ENCODE measurements around the gene NACC1. TPM values are rescaled to one million over a fixed set of nuclear protein-coding genes. Genes with fewer than 3 reads are reported as not detected.
A peak's percentile ranks its signal among the peaks of the same experiment; 100 is the strongest.

The NACC1 gene
- total RNA-seq, 1 donor from 2014 or later = 35.5 TPM

- peak overlapping the region; percentile 92 to 97 for H3K4me3 ChIP-seq
- peaks cover 5 to 8% of the 10 kb centered on the region in 2 donors for H3K4me1 ChIP-seq
- H3K9me3 ChIP-seq = no peaks in the 10 kb centered on the region
- H3K27me3 ChIP-seq = no peaks in the 10 kb centered on the region
- DNase-seq (ENCODE audit: low spot score in 2 of 2) = peak; percentile 14 to 79
- intact Hi-C loops (cut with DNase I) = loop anchor here (1.0 to 10.0 kb wide), 8 partner anchors 23 to 923 kb away; partner anchors contain the start of genes HOOK2, MISP3, RFX1 and ZSWIM4
- peaks cover 11 to 20% of the 10 kb centered on the region in 2 donors for H3K36me3 ChIP-seq
- H3K27ac ChIP-seq = peak overlapping the region; percentile 99
- no peak for TF ChIP-seq CTCF (IDR thresholded peaks at IDR 0.05)
Measured at GRCh38 chr19:13149628-13150186, 31.6 kb downstream of the NACC1 start.

- peaks cover 4 to 13% of the 10 kb centered on the region in 2 donors for H3K36me3 ChIP-seq
- intact Hi-C loops (cut with DNase I) = loop anchor here (1.0 to 10.0 kb wide), 8 partner anchors 22 to 922 kb away; partner anchors contain the start of genes HOOK2, MISP3, RFX1 and ZSWIM4
- peak within 1 kb of the TSS; percentile 99 for H3K27ac ChIP-seq
- H3K4me3 ChIP-seq = peak within 1 kb of the TSS; percentile 92 to 97
- H3K9me3 ChIP-seq = no peaks in the 10 kb centered on the region
- TF ChIP-seq CTCF (IDR thresholded peaks at IDR 0.05) = peak; percentile 47 to 56 (median 55)
- no peaks in the 10 kb centered on the region for H3K27me3 ChIP-seq
- peak; percentile 86 to 98 for DNase-seq (ENCODE audit: low spot score in 2 of 2)
- H3K4me1 ChIP-seq = peaks cover 5 to 8% of the 10 kb centered on the region in 2 donors
Measured at GRCh38 chr19:13150187-13150930, 32.3 kb downstream of the NACC1 start, which contains the start of the genes IER2 and STX10. Gene IER2, plus strand, starts transcription at chr19:13150411. Its CDS starts 2,776 bp downstream, at chr19:13153187. Gene STX10, minus strand, starts transcription at chr19:13150375. Its CDS starts 202 bp downstream, at chr19:13150173.

GRCh38 chr19:13150931-13151604, 33.0 kb downstream of the NACC1 start:
- H3K4me3 ChIP-seq = peak overlapping the region; percentile 92 to 97
- TF ChIP-seq CTCF (IDR thresholded peaks at IDR 0.05) = no peak
- no peaks in the 10 kb centered on the region for H3K27me3 ChIP-seq
- peaks cover 5 to 11% of the 10 kb centered on the region in 2 donors for H3K4me1 ChIP-seq
- intact Hi-C loops (cut with DNase I) = loop anchor here (1.0 to 10.0 kb wide), 8 partner anchors 21 to 921 kb away; partner anchors contain the start of genes HOOK2, MISP3, RFX1 and ZSWIM4
- DNase-seq (ENCODE audit: low spot score in 2 of 2) = no peak
- peaks cover 1 to 12% of the 10 kb centered on the region in 2 donors for H3K36me3 ChIP-seq
- no peaks in the 10 kb centered on the region for H3K9me3 ChIP-seq
- H3K27ac ChIP-seq = peak overlapping the region; percentile 99

- TF ChIP-seq CTCF (IDR thresholded peaks at IDR 0.05) = peak in 1 of 3 experiments; percentile 15
- Histone ChIP-seq H3K4me1 (peaks cover 5 to 15% of the 10 kb centered on the region in 2 donors), H3K27ac (peak overlapping the region; percentile 99), H3K9me3 (no peaks in the 10 kb centered on the region), H3K27me3 (no peaks in the 10 kb centered on the region), H3K36me3 (peaks cover 0 to 12% of the 10 kb centered on the region in 2 donors), H3K4me3 (peak overlapping the region; percentile 92 to 99)
- intact Hi-C loops (cut with DNase I) = loop anchor here (2.0 to 10.0 kb wide), 7 partner anchors 57 to 921 kb away; partner anchors contain the start of genes HOOK2, JUNB, MISP3 and RFX1
- peak; percentile 91 to 99 for DNase-seq (ENCODE audit: low spot score in 2 of 2)
Measured at GRCh38 chr19:13151605-13152355, 33.7 kb downstream of the NACC1 start.
